Activated T-cell treated with anti-CD3 and anti-CD28 coated beads, Interleukin-2, amount 50 U/mL, for 48 hours (primary cell): Measurements from ENCODE around the gene VWA5B1.
A peak's percentile ranks its signal among the peaks of the same experiment; 100 is the strongest.

ENCODE experiments used
- DNase-seq, 2 experiments: peaks; one replicate each; pipeline ENCODE4 v3.0.0-alpha.2; 2020

Gene VWA5B1

GRCh38 chr1:20368866-20369470 lies 78.3 kb downstream of the VWA5B1 start:
- DNase-seq: no peak

DNA sequence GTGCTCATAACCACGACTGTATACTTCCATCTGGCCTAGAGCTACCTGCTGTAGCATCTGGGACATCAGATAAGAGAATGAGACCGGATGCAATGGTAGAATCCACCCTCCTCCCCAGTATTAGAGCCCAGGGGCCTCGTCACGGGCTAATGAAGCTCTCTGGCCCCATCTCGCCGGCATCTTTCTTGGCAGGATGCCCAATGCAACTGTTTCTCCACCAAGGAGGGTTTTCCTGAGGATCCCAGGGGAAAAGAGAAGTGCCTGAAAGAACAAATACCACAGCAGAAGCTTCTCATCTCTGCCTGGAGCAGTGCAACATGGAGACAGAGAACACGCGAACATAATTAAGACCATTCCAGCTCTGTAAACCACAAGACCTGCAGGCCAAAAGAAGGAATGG lies 80.0 kb downstream of the VWA5B1 start:
- DNase-seq: no peak

- DNase-seq: no peak
Observed at GRCh38 chr1:20371411-20371810, 80.7 kb downstream of the VWA5B1 start.

GRCh38 chr1:20371883-20372282 lies 81.2 kb downstream of the VWA5B1 start:
- peak in 1 of 2 experiments; percentile 47 for DNase-seq

- DNase-seq: no peak
Observed at GRCh38 chr1:20372676-20373075, 82.0 kb downstream of the VWA5B1 start.

- no peak for DNase-seq
Observed at GRCh38 chr1:20373286-20373685, 82.6 kb downstream of the VWA5B1 start.

GRCh38 chr1:20373764-20374163 lies 83.1 kb downstream of the VWA5B1 start:
- no peak for DNase-seq

DNA sequence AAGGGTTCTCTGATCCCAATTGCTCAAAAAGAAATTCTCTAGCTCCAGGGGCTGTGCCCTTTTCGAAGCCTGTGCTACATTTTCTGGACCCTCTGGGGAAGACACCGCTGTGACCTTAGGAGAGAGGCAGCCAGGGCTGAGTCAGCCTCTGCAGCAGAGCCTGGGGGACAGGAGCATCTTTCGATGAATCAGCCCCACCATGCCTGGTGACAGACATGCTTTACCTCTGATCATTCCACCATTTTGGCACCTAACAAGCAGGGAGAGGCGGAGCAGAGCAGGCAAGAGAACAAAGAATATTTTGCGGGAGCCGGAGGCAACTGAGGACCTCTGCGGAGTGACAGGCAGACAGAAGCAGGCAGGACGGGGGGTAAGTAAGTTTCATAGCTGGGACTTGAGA lies 84.9 kb downstream of the VWA5B1 start:
- DNase-seq: no peak

- no peak for DNase-seq
Observed at GRCh38 chr1:20376171-20376570, 85.5 kb downstream of the VWA5B1 start.

GRCh38 chr1:20376880-20377494 lies 86.3 kb downstream of the VWA5B1 start:
- peak; percentile 79 to 84 for DNase-seq

DNA sequence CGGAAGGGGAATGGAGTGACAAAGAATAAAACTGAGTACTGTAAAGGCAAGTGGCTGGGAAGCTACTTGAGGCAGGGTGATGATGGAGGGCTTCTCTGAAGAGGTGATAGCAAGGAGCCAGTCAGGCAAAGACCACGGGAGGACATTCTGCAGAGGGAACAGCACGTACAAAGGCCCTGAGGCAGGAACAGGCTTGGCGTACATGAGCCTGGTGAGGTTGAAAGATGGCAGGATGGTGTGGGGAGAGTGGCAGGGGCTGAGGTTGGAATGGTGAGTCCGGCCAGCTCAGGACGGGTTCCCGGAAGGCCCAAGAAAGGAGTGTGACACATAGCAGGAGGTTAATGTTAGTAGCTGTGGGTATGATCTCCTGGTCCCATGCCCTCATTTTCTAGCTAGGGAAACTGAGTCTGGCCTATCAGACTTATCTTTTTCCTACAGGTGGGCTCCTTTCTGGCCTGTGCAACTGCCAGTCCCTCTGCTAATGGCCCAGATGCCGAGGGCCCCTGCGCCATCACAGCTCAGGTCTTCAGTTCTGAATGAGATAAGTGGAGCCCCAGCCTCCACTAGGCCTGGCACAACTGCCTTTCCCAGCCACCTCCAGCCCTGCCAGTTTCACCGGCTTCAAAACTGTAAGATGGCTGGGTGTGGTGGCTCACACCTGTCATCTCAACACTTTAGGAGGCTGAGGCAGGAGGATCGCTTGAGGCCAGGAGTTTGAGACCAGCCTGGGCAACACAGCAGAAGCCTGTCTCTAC lies 87.0 kb downstream of the VWA5B1 start:
- DNase-seq: no peak

GRCh38 chr1:20379075-20379474 lies 88.4 kb downstream of the VWA5B1 start:
- DNase-seq: no peak

GRCh38 chr1:20380175-20380574 lies 89.5 kb downstream of the VWA5B1 start:
- DNase-seq: no peak

- DNase-seq: peak in 1 of 2 experiments; percentile 27
Observed at GRCh38 chr1:20380616-20381035, 90.0 kb downstream of the VWA5B1 start.

- DNase-seq: no peak
Observed at GRCh38 chr1:20381045-20381641, 90.5 kb downstream of the VWA5B1 start.

DNA sequence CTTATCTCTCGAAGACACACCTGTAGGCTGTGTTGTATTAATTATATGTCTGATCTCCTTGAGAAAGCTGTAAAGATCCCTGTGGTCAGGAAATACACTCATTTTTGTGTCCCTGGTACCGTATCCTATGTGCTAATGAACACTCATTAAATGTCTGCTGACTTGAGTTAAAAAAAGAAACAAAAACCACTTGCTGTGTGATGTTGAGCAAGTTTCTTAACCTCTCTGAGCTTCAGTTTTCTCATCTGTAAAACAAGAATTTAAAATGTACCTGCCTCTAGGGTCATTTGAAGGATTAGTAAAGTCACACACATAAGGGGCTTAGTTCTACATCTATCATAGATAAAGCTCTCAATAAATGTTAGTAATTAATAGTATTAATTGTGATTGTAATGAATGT lies 91.3 kb downstream of the VWA5B1 start:
- DNase-seq: no peak

DNA sequence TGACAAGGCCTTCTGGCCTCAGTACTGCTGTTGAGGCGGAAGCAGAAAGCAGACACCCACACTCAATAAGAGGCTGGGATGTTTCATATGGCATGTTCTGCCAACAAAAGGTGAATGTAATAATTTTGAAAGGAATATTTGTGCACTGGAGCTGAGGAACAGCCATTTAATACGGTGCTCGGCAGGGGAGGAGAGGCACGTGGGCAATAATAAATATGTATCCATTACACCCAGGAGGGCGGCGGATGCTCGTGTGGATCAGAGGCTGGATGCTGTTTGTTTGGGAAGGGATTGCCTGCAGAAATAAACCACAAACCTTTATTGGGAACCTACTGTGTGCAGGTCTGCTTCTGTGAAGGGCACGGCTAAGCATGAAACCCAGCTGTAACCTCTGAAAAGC lies 92.0 kb downstream of the VWA5B1 start:
- no peak for DNase-seq

- DNase-seq: no peak
Observed at GRCh38 chr1:20383631-20384030, 93.0 kb downstream of the VWA5B1 start.

- no peak for DNase-seq
Observed at GRCh38 chr1:20385630-20386029, 95.0 kb downstream of the VWA5B1 start.

DNA sequence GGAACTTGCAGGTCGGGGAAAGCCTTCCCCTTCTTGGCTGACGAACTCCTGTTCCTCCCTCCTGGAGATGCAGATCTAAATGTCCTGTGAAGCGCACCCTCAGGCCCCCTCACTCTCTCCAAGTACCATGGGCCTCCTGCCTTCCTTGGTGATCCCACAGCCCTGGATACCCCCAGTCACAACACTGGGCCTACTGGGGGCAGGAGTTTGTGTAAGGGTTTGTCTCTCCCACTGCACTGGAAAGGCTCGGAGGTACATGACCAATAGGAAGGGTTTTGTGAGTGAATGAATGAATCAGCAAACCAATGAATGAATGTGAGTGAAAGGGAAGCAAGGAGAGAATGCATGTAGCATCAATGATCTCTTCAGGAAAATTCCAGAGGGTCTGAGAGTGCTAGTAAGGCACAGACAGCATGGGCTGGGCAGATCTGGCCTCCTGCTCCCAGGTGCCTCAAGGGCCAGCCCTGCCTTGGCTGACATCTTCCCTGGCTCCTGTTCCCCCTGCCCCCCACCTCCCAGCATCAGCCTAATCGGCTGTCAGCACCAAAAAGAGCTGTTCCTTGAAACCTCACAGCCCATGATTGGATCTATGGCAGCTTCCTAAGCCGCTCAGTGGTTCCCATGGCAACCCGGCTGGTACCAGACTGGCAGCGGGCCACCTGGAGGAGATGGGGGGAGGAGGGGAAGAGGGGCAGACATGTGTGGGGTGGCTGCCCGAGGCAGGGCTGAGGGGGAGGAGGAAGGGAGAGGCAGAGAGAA lies 95.8 kb downstream of the VWA5B1 start:
- DNase-seq: no peak

DNA sequence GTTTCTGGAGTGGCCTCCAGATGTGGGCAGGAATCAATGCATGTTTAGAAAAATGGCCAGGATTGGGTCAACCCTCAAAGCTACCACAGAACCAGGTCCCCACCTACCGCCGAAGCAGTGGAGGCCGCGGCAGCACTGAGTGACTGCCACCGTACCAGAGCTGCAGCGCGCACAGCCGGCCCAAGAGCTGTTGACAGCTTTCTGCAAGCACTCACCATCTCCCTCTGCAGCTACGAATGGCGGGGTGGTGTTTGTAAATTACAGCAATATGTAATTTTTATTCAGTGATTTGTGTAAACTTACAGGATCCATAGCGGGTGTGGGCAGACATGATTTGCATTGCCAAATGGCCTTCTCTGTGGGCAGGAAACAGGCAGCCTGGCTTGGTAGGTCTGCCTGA lies 98.9 kb downstream of the VWA5B1 start:
- DNase-seq: no peak

DNA sequence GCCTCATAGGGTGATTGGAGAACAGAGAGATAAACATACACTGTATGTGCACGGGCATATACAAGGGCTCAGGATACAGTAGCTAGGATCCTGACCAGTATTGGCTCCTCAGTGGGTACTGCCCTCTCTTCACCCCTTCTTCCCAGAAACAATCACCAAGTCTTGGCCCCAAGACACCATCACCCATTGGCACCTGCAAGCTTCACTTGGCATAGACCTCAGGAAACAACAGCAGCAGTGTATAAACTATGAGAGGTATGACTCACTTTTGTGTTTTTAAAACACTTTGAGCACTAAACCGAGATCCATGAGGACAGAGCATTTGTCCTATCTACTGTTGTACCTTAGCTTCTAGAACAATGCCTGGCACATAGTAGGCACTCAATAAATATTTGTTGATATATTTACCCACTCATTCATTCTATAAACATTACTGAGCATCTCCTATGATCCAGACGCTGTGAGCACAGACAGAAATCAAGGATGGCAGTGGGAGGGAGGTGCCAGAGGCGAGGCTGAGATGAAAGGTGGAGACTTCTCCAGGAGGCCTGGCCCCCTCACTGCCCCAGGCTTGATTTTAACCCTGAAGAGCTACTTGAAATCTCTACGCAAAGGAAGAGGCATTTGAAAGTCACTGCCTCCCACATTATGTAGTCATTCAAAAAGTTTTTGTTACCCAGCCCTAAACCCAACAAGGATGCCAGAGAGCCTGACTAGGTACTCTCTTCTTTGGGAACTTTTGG lies 100.1 kb downstream of the VWA5B1 start:
- DNase-seq: no peak
